SHP77 (cell line): ENCODE measurements around the gene FGFBP2.
"Not testable (repeated sequence)": the region's sequence is repeated elsewhere in the genome, so short reads cannot be mapped to it uniquely, and the experiment has no call there.

Experiments used
- DNase-seq, 2 experiments: peaks; one replicate each; lab custom pipeline; 2025; lab: John Stamatoyannopoulos, UW

FGFBP2 gene

DNA sequence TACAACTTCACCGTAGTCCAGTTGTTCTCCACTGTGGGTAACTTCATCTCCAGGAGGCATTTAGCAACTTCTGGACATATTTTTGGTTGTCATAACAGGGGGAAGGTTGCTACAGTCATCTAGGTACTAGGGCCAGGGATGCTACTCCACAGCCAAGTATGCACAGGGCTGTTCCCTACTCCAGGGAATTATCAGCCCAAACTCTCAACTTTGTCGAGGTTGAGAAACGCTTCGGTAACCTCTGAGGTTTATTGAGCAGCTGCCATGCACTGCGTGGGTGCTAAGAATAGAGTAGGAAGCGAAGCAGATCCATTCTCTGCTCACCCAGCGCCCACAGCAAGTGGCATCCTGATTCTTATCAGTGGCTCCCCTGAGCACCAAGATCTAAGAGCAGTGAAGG lies 32.7 kb downstream of the FGFBP2 start:
- no peak for DNase-seq

DNA sequence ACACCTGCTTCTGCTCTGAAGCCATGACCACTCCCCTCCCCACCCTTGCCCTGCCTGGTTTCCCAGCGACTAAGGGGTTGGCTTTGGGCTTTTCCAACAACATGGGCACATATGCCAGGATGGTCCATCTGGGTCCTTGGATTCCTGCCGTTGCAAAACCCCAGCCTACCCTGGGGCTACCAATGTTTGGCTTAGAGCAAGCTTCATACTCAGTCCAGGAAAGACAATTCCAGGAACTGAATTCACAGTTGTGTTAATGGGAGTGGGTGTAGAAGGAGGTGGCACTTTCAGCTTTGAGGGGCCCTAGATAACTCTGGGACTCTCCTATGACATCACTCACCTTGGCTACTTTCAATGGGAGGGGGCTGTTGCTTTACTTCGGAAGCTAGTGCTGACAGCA lies 33.4 kb downstream of the FGFBP2 start:
- no peak for DNase-seq

DNA sequence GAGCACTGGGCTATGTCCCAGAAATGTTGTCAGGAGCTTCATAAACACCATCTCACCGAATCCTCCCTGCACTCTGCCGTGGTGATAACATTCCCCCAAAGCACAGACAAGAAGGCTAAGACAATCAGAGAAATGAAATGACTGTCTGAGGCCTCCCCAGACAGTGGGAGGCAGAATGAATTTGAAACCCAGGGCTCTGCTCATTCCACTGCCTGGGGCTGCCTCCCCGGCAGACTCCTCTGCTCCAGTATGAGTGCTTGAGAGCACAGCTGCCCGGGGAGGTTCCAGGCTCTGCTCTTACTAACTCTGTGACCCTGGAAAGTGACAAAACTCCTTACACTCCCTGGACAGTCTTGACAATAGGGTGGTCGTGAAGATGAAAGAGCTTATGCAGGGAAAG lies 34.1 kb downstream of the FGFBP2 start:
- DNase-seq = no peak

DNA sequence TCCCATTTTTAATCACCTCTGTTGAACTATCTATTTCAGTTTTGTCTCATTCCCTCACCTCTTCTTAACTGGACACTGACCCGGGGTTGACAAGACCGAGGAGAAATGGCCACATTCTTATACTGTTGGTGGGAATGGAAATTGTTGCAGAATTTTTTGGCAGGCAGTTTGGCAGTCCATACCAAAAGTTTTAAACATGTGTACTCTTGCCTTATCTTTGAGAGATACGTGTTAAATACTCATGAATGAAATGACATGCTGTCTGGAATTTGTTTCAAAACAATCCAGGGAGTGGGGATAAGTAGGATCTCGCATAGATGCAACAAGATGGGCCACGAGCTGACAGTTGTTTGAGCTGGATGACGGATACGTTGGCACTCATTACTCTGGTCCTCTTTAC lies 36.5 kb downstream of the FGFBP2 start:
- no peak for DNase-seq

DNA sequence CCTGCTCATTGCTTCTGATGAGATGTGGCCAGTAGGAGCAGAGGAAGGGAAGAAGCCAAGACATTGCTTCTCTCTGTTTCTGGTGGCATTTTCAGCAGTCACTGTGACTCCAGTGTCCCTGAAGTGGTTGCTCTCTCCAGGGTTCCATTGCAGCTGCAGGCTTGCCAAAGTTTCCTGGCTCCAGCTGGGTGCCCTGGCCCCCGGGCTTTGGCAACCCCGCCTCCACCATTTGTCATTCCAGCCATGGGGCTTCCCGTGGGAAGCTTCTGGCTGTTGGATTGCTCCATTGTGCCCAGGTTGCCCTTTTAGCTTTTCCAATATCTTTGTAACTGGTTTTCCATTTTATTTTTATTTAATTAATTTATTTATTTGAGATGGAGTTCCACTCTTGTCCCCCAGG lies 37.1 kb downstream of the FGFBP2 start:
- DNase-seq = no peak

DNA sequence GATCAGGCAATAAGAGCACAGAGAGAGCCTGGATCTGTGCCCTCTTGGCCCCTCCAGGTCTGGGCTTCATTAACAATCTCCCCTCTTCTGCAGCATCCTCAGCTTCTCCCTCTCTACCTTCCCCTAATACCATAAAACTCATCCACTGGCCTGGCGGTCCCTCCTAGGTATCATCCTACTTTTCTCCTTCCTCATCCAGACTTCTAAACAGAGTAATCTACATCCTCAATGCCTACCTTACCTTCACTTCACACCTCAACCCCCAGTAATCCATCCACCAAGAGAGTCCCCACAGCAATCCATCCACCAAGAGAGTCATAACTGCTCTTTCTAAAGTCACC lies 41.4 kb downstream of the FGFBP2 start:
- no peak for DNase-seq

DNA sequence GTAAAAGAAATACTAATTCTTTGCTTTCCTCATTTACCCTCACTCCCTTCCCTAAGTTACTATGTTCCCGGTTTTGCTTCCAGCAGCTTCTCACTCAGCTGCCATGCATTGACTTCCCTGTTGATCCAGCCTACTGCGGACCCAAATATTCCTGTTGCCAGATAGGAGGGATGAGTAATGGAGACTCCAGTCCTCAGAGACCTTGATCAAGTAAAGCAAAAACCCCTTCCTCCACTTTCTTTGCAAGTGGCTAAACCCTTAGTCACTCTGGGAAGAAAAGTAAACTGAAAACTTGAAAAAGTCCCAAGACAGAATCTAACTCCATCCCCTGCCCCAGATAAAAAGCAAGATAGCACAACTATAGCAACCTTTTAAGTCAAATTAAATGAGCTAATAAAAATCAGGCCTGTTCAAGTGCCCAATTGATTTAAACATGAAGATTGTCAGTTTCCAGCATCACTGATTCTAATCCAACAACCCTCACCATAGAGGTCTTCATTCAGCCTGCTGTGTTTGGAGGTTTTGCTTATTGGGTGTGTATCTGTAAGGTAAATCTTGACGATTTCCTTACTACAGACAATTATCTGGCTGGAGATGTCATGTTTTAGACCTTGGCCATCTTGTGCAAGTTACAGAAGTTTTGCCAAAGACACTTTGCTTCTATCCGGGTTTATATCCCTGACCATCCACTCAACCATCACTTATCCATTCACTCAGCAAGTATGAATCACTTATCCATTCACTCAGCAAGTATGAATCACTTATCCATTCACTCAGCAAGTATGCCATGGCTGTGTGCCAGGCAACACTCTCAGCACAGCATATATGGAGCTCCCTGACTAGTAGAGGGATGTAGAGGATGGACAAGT lies 42.0 kb downstream of the FGFBP2 start:
- no peak for DNase-seq

DNA sequence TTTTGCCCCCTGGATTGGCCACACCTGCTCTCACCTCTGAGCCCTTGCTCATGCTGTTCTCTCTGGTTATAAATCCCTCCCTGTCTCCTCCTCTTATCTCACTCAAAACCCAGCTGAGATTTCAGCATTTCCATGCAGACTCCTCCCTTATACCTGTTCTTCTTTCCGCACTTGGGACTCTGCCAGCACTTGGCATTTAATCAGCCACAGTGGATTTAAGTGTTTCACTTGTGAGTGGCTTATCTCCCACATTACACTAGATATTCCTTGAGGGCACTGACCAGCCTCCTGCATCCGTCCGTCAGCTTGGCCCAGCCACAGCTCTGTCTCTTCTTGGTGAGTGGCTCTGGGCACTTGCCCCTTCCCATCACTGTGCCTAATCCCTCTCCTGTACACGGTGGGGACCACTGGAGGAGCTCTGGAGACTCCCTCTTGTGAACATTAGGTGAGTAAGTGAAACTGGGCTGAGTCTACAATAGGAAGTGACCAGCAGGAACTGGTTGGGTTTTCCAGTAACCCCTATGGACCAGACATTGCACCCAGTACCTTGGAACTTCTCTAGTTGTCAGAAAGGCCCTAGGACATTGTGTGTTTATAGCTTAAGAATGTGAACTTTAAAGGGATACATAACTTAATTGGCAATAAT lies 44.4 kb downstream of the FGFBP2 start:
- no peak for DNase-seq

DNA sequence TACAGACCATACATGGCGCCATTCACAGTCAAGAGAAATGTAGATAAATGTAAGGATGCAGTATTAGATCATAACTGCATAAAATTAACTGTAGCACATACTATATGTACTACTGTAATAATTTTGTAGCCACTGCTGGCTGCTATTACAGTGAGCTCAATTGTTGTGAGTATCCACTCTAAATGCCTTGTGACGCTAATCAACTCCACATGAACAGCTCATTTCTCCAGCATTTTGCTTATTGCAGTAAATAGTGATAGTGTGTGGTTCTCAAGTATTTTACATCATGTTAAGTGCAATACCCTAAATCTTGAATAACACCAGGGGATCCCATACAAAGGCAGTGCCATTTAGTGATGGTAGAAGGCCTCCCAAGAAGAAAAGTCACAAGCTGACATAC lies 45.7 kb downstream of the FGFBP2 start:
- no peak for DNase-seq

DNA sequence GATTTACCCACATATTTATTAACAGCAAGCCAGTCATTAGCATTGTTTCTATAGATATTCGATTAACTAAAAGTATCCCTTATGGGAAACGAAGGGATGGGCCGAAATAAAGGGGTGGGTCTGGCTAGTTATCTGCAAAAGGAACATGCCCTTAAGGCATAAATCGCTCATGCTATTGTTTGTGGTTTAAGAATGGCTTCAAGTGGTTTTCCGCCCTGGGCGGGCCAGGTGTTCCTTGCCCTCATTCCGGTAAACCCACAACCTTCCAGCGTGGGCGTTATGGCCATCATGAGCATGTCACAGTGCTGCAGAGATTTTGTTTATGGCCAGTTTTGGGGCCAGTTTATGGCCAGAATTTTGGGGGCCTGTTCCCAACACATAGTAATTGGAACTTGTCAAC lies 46.6 kb downstream of the FGFBP2 start:
- DNase-seq = not testable (repeated sequence)

DNA sequence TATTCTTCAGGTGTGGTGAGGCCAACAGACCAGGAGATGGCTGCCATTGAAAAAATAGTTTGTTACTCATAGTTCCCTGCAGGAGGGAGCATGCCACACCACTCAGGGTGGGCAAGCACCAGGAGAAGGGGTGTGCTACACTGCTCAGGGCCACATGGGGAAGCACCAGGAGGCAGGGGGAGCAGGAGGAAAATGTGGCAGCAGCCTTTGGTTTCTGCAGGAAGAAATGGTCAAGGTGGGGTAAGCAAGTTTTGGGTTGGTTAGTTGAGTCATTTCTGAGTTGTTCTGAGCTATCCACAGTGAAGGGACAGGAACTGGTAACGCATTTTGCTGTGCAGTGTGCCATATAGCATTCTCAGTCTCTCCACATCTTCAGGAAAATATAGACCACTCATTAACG lies 48.2 kb downstream of the FGFBP2 start:
- no peak for DNase-seq

DNA sequence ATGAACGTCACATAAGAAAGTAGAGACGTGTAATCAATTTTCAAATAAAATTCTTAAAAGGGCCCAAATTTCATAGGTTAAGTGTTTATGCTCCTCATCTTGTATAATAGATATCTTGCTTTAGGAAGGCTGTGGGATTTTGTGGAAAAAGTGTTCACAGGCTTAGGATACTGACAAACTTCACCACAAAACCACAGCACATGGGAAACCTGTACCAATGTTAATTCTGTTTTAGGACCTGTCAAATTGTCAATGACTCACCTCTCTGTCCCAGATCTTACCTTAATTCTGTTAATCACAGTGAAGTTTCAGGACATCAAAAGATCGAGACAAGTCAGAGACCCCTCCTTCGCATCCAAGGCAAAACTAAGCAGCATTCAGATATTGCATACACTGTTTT lies 48.7 kb downstream of the FGFBP2 start:
- no peak for DNase-seq

DNA sequence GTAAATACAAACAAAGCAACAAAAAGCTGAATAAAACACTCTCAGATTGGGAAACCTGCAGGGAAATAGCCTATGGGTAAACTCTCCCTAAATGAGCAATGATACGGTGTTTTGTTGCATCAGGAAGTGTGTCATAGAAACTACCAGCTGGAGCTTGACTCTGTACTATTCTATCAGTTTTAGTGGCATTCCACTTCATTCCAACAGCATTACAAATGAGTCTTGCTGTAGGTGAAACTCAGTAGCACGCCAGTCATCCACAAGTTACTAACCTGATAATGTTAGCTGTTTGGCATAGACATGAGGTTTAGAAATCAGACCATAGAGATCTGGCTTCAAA lies 49.4 kb downstream of the FGFBP2 start:
- no peak for DNase-seq

DNA sequence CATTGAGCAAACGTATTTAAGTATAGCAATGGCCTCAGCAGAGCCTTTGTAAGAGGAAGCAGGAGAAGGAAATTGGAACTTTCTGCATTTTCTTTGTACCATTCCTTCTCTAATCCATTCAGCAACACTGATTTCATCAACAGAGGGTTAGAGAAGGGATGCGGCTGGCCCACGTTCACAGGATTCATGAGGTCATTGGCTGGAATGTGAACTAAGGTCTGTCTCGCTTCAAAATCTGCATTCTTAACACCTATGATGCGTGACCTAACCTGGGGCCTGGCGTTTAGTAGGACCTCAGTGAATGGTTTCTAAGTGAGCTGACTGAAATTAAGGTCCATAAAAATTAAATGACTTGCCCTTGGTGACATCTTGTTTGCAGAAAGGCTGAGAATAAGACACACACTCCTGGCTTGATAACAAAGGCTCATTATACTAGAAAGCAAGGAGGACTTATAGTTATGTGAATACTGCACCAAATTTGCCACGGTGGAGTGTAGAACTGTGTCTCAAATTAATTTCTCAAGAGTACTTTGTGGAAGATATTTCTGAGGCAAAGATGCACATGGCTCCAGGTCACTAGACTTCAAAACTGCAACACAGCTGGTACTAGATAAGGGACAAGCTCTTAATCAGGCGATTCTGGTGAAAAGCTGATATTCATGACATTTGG lies 49.9 kb downstream of the FGFBP2 start:
- DNase-seq = no peak

DNA sequence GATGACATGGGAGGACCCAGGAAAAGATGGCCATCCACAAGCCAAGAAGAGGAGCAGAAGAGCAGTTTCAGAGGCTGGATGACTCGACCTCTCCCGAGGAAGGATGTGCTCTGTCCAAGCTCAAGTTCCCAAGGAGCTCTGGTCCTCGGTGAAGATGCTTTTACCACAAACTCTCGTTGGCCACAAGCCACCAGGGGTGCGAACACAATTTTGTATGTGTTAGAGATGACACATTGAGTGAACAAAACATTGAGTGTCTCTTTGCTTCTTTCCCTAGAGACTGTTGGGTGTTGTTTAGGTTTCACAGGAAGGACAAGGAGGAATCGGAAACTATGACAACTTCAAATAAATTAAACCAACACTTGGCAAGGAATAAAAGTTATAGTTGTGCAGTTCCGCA lies 50.7 kb downstream of the FGFBP2 start:
- no peak for DNase-seq
